ENCODE results near the gene XRRA1. TPM values are rescaled to one million over a fixed set of nuclear protein-coding genes. Genes with fewer than 3 reads are reported as not detected.

The XRRA1 gene
- total RNA-seq, 1 donor from 2014 or later, result 10.0 TPM

- Histone ChIP-seq H3K27ac (no peak overlapping the region), H3K4me1 (no peaks in the 10 kb centered on the region), H3K27me3 (ENCODE audit: low read depth) (no peaks in the 10 kb centered on the region), H3K4me3 (no peak overlapping the region), H3K9me3 (no peaks in the 10 kb centered on the region), H3K36me3 (peaks cover 45% of the 10 kb centered on the region)
- TF ChIP-seq, protein P1, sequence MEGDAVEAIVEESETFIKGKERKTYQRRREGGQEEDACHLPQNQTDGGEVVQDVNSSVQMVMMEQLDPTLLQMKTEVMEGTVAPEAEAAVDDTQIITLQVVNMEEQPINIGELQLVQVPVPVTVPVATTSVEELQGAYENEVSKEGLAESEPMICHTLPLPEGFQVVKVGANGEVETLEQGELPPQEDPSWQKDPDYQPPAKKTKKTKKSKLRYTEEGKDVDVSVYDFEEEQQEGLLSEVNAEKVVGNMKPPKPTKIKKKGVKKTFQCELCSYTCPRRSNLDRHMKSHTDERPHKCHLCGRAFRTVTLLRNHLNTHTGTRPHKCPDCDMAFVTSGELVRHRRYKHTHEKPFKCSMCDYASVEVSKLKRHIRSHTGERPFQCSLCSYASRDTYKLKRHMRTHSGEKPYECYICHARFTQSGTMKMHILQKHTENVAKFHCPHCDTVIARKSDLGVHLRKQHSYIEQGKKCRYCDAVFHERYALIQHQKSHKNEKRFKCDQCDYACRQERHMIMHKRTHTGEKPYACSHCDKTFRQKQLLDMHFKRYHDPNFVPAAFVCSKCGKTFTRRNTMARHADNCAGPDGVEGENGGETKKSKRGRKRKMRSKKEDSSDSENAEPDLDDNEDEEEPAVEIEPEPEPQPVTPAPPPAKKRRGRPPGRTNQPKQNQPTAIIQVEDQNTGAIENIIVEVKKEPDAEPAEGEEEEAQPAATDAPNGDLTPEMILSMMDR (IDR thresholded peaks at IDR 0.05), result no peak
- no peak for ATAC-seq
- intact Hi-C loops (cut with DNase I), result no loop called here
- DNase-seq, result no peak
Observed at GRCh38 chr11:74847895-74848294, 101.0 kb downstream of the XRRA1 start.

GRCh38 chr11:74847395-74847794 lies 101.5 kb downstream of the XRRA1 start:
- Histone ChIP-seq H3K36me3 (peaks cover 48% of the 10 kb centered on the region), H3K9me3 (no peaks in the 10 kb centered on the region), H3K4me1 (no peaks in the 10 kb centered on the region), H3K4me3 (no peak overlapping the region), H3K27ac (no peak overlapping the region), H3K27me3 (ENCODE audit: low read depth) (no peaks in the 10 kb centered on the region)
- TF ChIP-seq, protein P1 (IDR thresholded peaks at IDR 0.05), result no peak
- no peak for DNase-seq
- intact Hi-C loops (cut with DNase I), result no loop called here
- ATAC-seq, result no peak

- H3K4me3 ChIP-seq, result no peak overlapping the region
- intact Hi-C loops (cut with DNase I), result no loop called here
- ATAC-seq (no peak), DNase-seq (no peak)
- H3K36me3 ChIP-seq, result peaks cover 48% of the 10 kb centered on the region
- H3K27me3 ChIP-seq (ENCODE audit: low read depth), result no peaks in the 10 kb centered on the region
- no peaks in the 10 kb centered on the region for H3K4me1 ChIP-seq
- H3K9me3 ChIP-seq, result no peaks in the 10 kb centered on the region
- H3K27ac ChIP-seq, result no peak overlapping the region
- TF ChIP-seq, protein P1 (IDR thresholded peaks at IDR 0.05), result no peak
Observed at GRCh38 chr11:74846770-74847169, 102.1 kb downstream of the XRRA1 start.

GRCh38 chr11:74845978-74846517 lies 102.8 kb downstream of the XRRA1 start:
- TF ChIP-seq, protein P1 (IDR thresholded peaks at IDR 0.05), result no peak
- DNase-seq (no peak), ATAC-seq (no peak)
- Histone ChIP-seq H3K4me3 (no peak overlapping the region), H3K4me1 (no peaks in the 10 kb centered on the region), H3K27ac (no peak overlapping the region), H3K9me3 (no peaks in the 10 kb centered on the region), H3K36me3 (peaks cover 48% of the 10 kb centered on the region), H3K27me3 (ENCODE audit: low read depth) (no peaks in the 10 kb centered on the region)
- intact Hi-C loops (cut with DNase I), result no loop called here

DNA sequence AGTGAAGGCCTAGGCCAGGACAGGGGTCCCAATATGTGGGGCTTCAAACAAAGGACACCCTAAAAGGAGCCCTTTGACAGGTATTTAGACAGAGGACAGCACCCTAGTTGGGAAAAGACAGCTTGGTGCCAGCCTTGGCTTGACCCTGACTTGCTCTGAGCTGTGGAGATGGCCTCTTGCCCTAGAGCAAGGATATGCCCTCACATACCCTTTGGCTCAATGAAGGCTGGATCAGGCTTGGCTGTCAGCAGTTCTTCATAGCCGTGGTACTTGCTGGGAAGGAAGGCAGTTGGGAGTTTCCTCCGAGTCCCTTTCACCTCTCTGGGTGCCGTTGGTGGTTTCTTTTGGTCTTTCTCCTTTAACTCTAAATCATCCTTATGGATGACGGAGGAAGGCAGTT lies 104.0 kb downstream of the XRRA1 start:
- no peak overlapping the region for H3K4me3 ChIP-seq
- no peak for ATAC-seq
- H3K27ac ChIP-seq, result no peak overlapping the region
- no peak for DNase-seq
- TF ChIP-seq, protein P1 (IDR thresholded peaks at IDR 0.05), result no peak
- intact Hi-C loops (cut with DNase I), result no loop called here
- H3K4me1 ChIP-seq, result no peaks in the 10 kb centered on the region
- peaks cover 45% of the 10 kb centered on the region for H3K36me3 ChIP-seq
- no peaks in the 10 kb centered on the region for H3K27me3 ChIP-seq (ENCODE audit: low read depth)
- no peaks in the 10 kb centered on the region for H3K9me3 ChIP-seq

Measured in lower lobe of right lung (tissue), 2 donors.